B cell (primary cell): Measurements from ENCODE around the gene GRM3. TPM values are rescaled to one million over a fixed set of nuclear protein-coding genes. Genes with fewer than 3 reads are reported as not detected.

ENCODE experiments used
- ATAC-seq: fragments of 200-7000 bp; cut with Tn5 transposase; one replicate; pipeline ENCODE4 v1.10.0; 2021; ENCODE audit warnings: low read depth, mild to moderate bottlenecking, moderate number of reproducible peaks, moderate library complexity
- CTCF ChIA-PET: fragments of 350-600 bp; sonication (Branson Sonifier 250); formaldehyde crosslinking; loops from one replicate; lab custom pipeline; 2021; ENCODE audit warnings: antibody characterized with exemption, inconsistent platforms; lab: Charles Lee
- POLR2A ChIA-PET: fragments of 350-600 bp; sonication (Branson Sonifier 250); formaldehyde crosslinking; loops from one replicate; lab custom pipeline; 2021; ENCODE audit warnings: antibody characterized with exemption; lab: Charles Lee
- DNase-seq: peaks from one replicate; pipeline ENCODE4 v3.0.0; 2013
- H2AFZ ChIP-seq: 2 replicates; pipeline ENCODE4 v1.6.1; 2012; ENCODE audit warnings: mild to moderate bottlenecking, low read depth, low read length; ENCODE audit not compliant: insufficient read depth, poor library complexity, severe bottlenecking
- H3K27ac ChIP-seq, 2 donors: 1 replicate in 1 of 2; 2 replicates in 1 of 2; pipeline ENCODE4 v1.5.1; 2012 to 2013; ENCODE audit warnings: low read length in 2 of 2, mild to moderate bottlenecking in 2 of 2, moderate library complexity in 1 of 2
- H3K27me3 ChIP-seq, 4 experiments: fragments of 200-600 bp in 1 of 4; sonication (generic) in 1 of 4; replicated peaks in 1 of 4; 1 replicate in 2 of 4; 2 replicates in 2 of 4; pipeline versions ENCODE4 v1.6.1 to v1.7.0; 2013 to 2016; ENCODE audit warnings: low read length in 3 of 4, mild to moderate bottlenecking in 2 of 4, mixed read lengths in 1 of 4, moderate library complexity in 1 of 4; ENCODE audit not compliant: insufficient read depth in 4 of 4, control insufficient read depth in 3 of 4; ENCODE audit errors: control extremely low read depth in 1 of 4
- H3K36me3 ChIP-seq, 2 experiments: replicated peaks in 1 of 2; 1 replicate in 1 of 2; 2 replicates in 1 of 2; pipeline versions ENCODE4 v1.6.1 to v1.7.1; 2013; ENCODE audit warnings: low read length in 1 of 2; ENCODE audit not compliant: insufficient read depth in 2 of 2, control insufficient read depth in 1 of 2; ENCODE audit errors: control extremely low read depth in 1 of 2, extremely low read depth in 1 of 2
- H3K4me1 ChIP-seq, 2 donors: fragments of 200-600 bp in 1 of 2; sonication (generic) in 1 of 2; 1 replicate in 1 of 2; 2 replicates in 1 of 2; pipeline versions ENCODE4 v1.5.1 to v1.6.1; 2013 to 2017; ENCODE audit warnings: low read length in 2 of 2; ENCODE audit not compliant: control insufficient read depth in 2 of 2, insufficient read depth in 2 of 2
- H3K4me2 ChIP-seq: replicated peaks from 2 replicates; pipeline ENCODE3; 2012; ENCODE audit warnings: mild to moderate bottlenecking, low read depth, low read length; ENCODE audit not compliant: poor library complexity, severe bottlenecking
- H3K4me3 ChIP-seq, 5 experiments: fragments of 200-600 bp in 1 of 5; sonication (generic) in 1 of 5; 1 replicate in 3 of 5; 2 replicates in 2 of 5; pipeline versions ENCODE4 v1.5.1 to v1.7.0; 2011 to 2016; ENCODE audit warnings: low read length in 4 of 5, mild to moderate bottlenecking in 4 of 5, low read depth in 2 of 5, control low read depth in 1 of 5, moderate library complexity in 1 of 5; ENCODE audit not compliant: insufficient read depth in 1 of 5; ENCODE audit errors: control extremely low read depth in 1 of 5, extremely low read depth in 1 of 5
- H3K79me2 ChIP-seq: fragments of 200-600 bp; sonication (generic); one replicate; pipeline ENCODE4 v1.6.0; 2016; ENCODE audit warnings: low read length; ENCODE audit not compliant: control insufficient read depth, insufficient read depth
- H3K9ac ChIP-seq: fragments of 200-600 bp; sonication (generic); 2 replicates; pipeline ENCODE4 v1.6.1; 2017; ENCODE audit warnings: mild to moderate bottlenecking, low read length, moderate library complexity
- H3K9me3 ChIP-seq, 3 donors: one replicate each; pipeline versions ENCODE4 v1.6.1 to v1.7.1; 2013; ENCODE audit warnings: low read length in 2 of 3; ENCODE audit not compliant: control insufficient read depth in 2 of 3, insufficient read depth in 1 of 3; ENCODE audit errors: control extremely low read depth in 1 of 3
- H4K20me1 ChIP-seq: 2 replicates; pipeline ENCODE4 v1.6.0; 2012; ENCODE audit warnings: mild to moderate bottlenecking, low read length; ENCODE audit not compliant: insufficient read depth, control insufficient read depth, poor library complexity, severe bottlenecking
- H3K27ac Mint-ChIP-seq: one replicate; pipeline ENCODE4 v1.8.0; 2021; ENCODE audit warnings: mixed read lengths
- H3K27me3 Mint-ChIP-seq: one replicate; pipeline ENCODE4 v1.8.0; 2021; ENCODE audit warnings: mixed read lengths
- H3K4me1 Mint-ChIP-seq: one replicate; pipeline ENCODE4 v1.8.0; 2021; ENCODE audit warnings: mixed read lengths
- H3K4me3 Mint-ChIP-seq: one replicate; pipeline ENCODE4 v1.8.0; 2021; ENCODE audit warnings: mixed read lengths
- H3K9me3 Mint-ChIP-seq: one replicate; pipeline ENCODE4 v1.8.0; 2022; ENCODE audit warnings: mixed read lengths; ENCODE audit not compliant: insufficient read depth
- EZH2 ChIP-seq: IDR thresholded peaks from 2 replicates; pipeline ENCODE4 v1.6.1; 2012; ENCODE audit warnings: borderline replicate concordance, low read depth, mild to moderate bottlenecking, moderate library complexity, low read length; ENCODE audit not compliant: insufficient read depth, poor library complexity, severe bottlenecking
- WGBS: methylation state at CpG from one replicate; pipeline ENCODE4 v1.1.5; 2013; ENCODE audit warnings: missing lambda C conversion rate; ENCODE audit not compliant: insufficient coverage; 5-methylcytosine and 5-hydroxymethylcytosine counted together
- intact Hi-C: fragments of 100-400 bp; cut with micrococcal nuclease; formaldehyde crosslinking; loops from one replicate; pipeline ENCODE4 v1.10.0; 2022
- polyA plus RNA-seq: library from polyadenylated mRNA; depleted of rRNA; stranded (reverse); fragments of >200 nt; gene quantifications from 2 replicates; pipeline ENCODE4 v1.2.3, GENCODE V29; 2012
- total RNA-seq, 2 donors: library from RNA; stranded (reverse); fragments of 120-200 nt in 1 of 2; gene quantifications; 1 replicate in 1 of 2; 2 replicates in 1 of 2; pipeline versions ENCODE4 v1.2.3 to v1.2.4, GENCODE V29; 2013 to 2022
- TF ChIP-seq, protein P1 (sequence below): fragments of 200-600 bp; IDR thresholded peaks from one replicate; pipeline ENCODE4 v1.8.0; 2022; ENCODE audit warnings: antibody characterized with exemption, mild to moderate bottlenecking

The GRM3 gene
- total and polyA plus RNA-seq, 2 donors (not counting 1 experiment from before 2014, with no cell fraction given) = not detected

DNA sequence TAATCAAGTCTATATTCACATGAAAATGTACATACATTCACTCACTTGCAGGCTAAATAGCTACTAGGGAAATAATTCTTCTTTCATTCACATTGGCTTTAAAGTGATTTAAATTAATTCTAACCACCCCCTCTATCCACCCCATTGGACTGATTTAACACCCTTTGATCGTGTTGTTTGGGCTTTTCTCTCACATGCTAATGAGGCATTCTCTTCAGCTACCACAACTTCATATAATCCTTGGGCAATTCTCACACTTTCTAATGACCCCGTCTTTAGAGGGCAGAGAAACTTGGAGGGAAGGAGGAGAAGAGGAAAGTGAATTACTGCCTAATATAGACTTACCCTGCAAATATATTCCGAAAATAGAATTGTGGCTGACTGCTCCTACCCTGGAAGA lies 24.6 kb downstream of the GRM3 start:
- Mint-ChIP-seq H3K9me3 (no peaks in the 10 kb centered on the region), H3K27ac (no peak overlapping the region), H3K4me3 (no peak overlapping the region), H3K27me3 (no peaks in the 10 kb centered on the region), H3K4me1 (no peaks in the 10 kb centered on the region)
- Histone ChIP-seq H3K4me2 (no peak overlapping the region), H3K9ac (no peak overlapping the region), H2AFZ (no peak overlapping the region), H3K4me3 (no peak overlapping the region), H3K27me3 (no peaks in the 10 kb centered on the region), H4K20me1 (no peaks in the 10 kb centered on the region), H3K4me1 (no peaks in the 10 kb centered on the region), H3K36me3 (no peaks in the 10 kb centered on the region), H3K9me3 (no peaks in the 10 kb centered on the region), H3K27ac (no peak overlapping the region), H3K79me2 (no peaks in the 10 kb centered on the region)
- DNase-seq (no peak), ATAC-seq (no peak)
- WGBS = 83% methylated on average over 1 of the region's 3 CpGs
- ChIA-PET CTCF (no interaction called here), POLR2A (no interaction called here)
- no peak for TF ChIP-seq EZH2
- TF ChIP-seq, protein P1, sequence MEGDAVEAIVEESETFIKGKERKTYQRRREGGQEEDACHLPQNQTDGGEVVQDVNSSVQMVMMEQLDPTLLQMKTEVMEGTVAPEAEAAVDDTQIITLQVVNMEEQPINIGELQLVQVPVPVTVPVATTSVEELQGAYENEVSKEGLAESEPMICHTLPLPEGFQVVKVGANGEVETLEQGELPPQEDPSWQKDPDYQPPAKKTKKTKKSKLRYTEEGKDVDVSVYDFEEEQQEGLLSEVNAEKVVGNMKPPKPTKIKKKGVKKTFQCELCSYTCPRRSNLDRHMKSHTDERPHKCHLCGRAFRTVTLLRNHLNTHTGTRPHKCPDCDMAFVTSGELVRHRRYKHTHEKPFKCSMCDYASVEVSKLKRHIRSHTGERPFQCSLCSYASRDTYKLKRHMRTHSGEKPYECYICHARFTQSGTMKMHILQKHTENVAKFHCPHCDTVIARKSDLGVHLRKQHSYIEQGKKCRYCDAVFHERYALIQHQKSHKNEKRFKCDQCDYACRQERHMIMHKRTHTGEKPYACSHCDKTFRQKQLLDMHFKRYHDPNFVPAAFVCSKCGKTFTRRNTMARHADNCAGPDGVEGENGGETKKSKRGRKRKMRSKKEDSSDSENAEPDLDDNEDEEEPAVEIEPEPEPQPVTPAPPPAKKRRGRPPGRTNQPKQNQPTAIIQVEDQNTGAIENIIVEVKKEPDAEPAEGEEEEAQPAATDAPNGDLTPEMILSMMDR = no peak
- intact Hi-C loops = no loop called here

DNA sequence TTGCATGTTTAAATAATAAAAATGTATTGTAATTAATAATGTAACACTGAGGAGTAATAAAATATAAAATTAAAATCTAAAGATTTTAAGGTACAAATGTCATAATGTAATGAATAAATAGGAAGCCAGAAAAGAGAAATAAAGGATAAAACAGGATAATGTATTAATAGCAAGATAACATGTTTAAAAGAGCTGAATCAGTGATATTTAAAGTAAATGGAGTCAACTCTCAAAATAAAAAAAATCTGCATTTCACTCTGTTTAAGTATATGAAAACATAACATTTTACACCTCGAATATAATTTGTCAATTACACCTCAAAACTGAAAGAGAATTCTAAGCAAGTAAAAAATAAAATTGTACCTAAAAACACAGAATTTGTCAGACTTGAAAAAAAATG lies 44.1 kb downstream of the GRM3 start:
- ATAC-seq = no peak
- H3K9ac ChIP-seq = no peak overlapping the region
- Mint-ChIP-seq H3K27ac (no peak overlapping the region), H3K4me3 (no peak overlapping the region), H3K9me3 (no peaks in the 10 kb centered on the region), H3K4me1 (no peaks in the 10 kb centered on the region), H3K27me3 (no peaks in the 10 kb centered on the region)
- no peak overlapping the region for H3K27ac ChIP-seq
- H3K79me2 ChIP-seq = no peaks in the 10 kb centered on the region
- WGBS = no CpG with 5 or more reads among the region's 1 CpG
- H2AFZ ChIP-seq = no peak overlapping the region
- H3K4me2 ChIP-seq = no peak overlapping the region
- intact Hi-C loops = no loop called here
- TF ChIP-seq, protein P1 = no peak
- TF ChIP-seq EZH2 = no peak
- H3K4me1 ChIP-seq = no peaks in the 10 kb centered on the region
- no peaks in the 10 kb centered on the region for H3K27me3 ChIP-seq
- no peaks in the 10 kb centered on the region for H4K20me1 ChIP-seq
- peaks cover 0 to 3% (median 0%) of the 10 kb centered on the region in 3 donors for H3K9me3 ChIP-seq
- no peaks in the 10 kb centered on the region for H3K36me3 ChIP-seq
- DNase-seq = no peak
- ChIA-PET POLR2A (no interaction called here), CTCF (no interaction called here)
- H3K4me3 ChIP-seq = no peak overlapping the region
